Germinal center (tissue), 1 donor: ENCODE results near the gene SNRNP25.
A peak's percentile ranks its signal among the peaks of the same experiment; 100 is the strongest.

ENCODE experiments used
- DNase-seq: peaks from one replicate; pipeline ENCODE4 v3.0.0; 2012; ENCODE audit warnings: mixed read lengths, low spot score

Gene SNRNP25

GRCh38 chr16:104355-104754 lies 50.7 kb downstream of the SNRNP25 start:
- no peak for DNase-seq

- DNase-seq: no peak
Observed at GRCh38 chr16:104928-105327, 51.3 kb downstream of the SNRNP25 start.

DNA sequence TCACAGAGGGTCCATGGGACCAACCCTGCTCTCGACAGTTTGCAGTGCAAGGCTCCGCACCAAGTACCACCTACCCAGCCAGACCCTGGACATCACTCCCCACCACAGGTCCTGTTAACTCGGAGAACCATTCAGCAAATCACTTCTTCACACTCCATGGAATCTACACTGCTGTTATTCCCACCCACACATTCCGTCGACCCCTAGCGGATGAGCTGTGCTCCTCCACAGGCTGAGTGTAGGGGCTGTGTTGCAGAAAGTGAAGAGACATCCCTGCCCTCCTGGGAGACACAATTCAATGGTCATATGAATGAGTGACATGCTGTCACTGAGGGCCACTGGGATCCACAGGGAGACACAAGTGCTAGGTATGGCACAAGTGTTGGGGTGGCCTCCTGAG lies 51.9 kb downstream of the SNRNP25 start:
- no peak for DNase-seq

- DNase-seq: peak; percentile 69
Observed at GRCh38 chr16:106623-107324, 53.1 kb downstream of the SNRNP25 start.
